ENCODE measurements around the gene RIMKLA.

RIMKLA gene

DNA sequence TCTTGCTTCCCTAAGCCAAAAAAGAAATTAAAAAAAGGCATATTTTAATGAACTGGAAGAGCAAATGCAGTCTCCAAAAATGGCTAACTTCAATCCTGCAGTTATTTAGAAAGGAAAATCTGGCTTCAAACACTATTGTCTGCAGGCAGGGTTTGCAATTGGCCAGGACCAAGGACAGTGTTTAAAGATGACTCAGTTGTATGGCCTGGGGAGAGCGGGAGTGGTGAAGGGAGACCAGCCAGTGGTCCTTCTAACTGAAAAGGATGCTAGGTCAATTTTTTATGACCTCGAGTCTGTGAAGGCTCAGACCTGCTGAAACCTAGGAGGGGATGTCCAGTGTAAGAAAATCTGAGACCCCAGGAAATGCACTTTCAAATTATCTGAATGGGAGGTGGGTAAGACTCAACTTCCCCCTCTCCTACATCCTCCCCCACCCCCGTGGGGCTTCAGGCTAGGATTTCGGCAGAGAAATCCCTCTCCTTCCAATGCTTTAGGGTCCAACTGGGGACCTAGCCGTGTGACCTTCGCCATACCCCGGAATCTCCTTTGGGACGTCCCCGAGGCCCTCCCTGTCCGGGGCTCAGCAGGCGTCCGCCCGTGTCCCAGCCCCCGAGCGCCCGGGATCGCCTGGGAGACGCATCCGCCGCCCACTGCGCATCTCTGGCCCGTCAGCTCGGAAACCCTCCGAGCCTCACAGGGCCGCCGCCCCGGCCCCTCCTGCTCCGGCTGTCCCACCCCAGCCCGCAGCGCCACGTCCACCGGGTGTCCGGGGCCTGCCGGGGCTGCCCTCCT, 602 bp upstream of the RIMKLA start:
- DNase-seq = peak; percentile 52

GRCh38 chr1:42381280-42381673, 685 bp downstream of the RIMKLA start:
- DNase-seq = no peak

- DNase-seq = peak; percentile 18
Measured at GRCh38 chr1:42385283-42385682, 4.7 kb downstream of the RIMKLA start.

GRCh38 chr1:42386051-42386450, 5.5 kb downstream of the RIMKLA start:
- no peak for DNase-seq

DNA sequence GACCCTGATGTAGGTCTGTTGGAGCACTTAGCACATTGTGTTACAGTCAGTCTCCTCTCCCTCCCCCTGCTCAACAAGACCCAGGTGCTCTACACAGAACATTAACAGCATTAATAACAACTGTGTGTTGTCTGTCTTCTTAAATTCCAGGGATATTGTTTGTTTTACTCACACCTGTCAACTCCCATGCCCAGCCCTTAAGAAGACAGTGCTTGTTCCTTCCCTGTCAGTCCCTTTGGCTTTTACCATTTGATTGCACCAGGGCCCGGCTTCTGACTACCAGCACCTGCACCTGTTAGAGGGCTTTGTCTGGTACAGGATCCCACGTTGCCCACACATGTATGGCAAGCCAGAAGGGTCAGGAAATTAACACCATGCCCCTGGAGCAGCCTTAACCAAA, 11.7 kb downstream of the RIMKLA start:
- no peak for DNase-seq

- DNase-seq = no peak
Measured at GRCh38 chr1:42392967-42393848, 12.6 kb downstream of the RIMKLA start.

- no peak for DNase-seq
Measured at GRCh38 chr1:42399315-42400100, 18.9 kb downstream of the RIMKLA start.

GRCh38 chr1:42403880-42404400, 23.3 kb downstream of the RIMKLA start:
- DNase-seq = peak; percentile 19

DNA sequence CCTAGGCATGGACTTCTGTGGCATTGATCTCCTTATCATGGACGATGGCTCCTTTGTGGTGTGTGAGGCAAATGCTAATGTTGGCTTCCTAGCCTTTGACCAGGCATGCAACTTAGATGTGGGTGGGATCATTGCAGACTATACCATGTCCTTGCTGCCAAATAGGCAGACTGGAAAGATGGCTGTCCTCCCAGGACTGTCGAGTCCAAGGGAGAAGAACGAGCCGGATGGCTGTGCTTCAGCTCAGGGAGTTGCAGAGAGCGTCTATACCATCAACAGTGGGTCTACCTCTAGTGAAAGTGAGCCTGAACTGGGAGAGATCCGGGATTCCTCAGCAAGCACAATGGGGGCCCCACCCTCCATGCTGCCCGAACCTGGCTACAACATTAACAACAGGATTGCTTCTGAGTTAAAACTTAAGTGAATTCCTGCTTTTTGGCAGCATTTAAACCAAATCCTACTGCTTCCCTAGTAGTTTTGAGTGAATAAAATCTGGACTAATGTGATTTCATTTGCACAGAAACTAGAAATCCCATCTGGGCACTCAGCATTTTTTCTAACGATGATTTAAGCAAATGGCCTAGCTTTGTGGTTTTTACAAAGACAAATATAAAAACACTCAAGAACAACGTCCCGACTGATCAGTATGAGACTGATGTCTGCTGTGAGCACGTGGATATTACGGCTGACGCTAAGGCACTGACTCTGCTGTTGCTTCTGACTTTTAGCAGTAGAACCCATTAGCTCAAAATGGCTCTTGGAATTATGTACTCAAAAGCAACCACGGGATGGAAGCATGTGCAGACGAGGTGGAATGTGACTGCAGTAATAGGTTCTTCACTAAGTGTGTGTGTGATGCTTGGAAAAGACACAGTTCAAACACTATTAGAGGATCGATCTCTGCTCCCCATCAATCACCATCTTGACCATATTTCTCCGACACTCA, 34.2 kb downstream of the RIMKLA start:
- no peak for DNase-seq

DNA sequence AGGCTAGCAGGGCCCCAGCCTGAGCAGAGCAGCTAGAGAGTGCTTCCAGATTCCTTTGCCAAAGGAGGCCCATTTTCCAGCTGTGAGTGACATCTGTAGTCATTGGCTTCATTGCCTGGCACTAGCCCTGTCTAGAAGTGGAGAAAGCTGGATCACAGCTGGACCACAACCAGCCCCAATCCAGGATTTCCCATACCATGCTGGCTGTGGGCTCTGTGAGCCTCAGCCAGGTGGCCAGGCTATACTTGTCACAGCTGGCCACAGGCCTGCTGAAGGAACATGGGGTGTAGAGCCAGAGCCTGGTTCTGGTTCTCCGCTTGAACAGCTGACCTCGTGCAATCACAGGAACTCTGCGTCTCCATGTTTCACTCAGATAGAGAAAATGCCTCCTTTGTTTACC, 36.6 kb downstream of the RIMKLA start:
- no peak for DNase-seq

- DNase-seq = no peak
Measured at GRCh38 chr1:42418516-42418915, 37.9 kb downstream of the RIMKLA start.

- no peak for DNase-seq
Measured at GRCh38 chr1:42419126-42419821, 38.7 kb downstream of the RIMKLA start.

GRCh38 chr1:42420121-42420520, 39.5 kb downstream of the RIMKLA start:
- DNase-seq = no peak

GRCh38 chr1:42420911-42421585, 40.5 kb downstream of the RIMKLA start:
- peak; percentile 29 for DNase-seq

- no peak for DNase-seq
Measured at GRCh38 chr1:42422737-42423136, 42.1 kb downstream of the RIMKLA start.

DNA sequence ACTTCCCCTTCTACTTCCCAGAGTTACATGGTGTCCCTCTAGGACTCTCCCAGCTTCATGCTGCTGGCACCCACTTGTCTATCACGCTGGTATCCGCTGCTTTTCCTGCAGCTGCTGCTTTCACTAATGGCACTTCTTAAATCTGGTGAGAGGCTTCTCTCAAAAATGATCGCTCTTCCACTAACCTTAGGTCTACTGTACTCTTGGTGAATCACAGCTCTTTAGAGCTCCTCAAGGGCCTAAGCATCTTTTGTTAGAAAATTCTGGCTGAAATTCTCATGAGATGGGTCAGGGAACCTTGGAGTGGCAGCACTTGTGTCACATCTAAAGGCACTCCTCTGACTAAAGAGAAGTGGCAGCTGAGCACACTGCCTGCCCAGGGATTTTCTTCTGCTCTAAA, 43.1 kb downstream of the RIMKLA start:
- no peak for DNase-seq

DNA sequence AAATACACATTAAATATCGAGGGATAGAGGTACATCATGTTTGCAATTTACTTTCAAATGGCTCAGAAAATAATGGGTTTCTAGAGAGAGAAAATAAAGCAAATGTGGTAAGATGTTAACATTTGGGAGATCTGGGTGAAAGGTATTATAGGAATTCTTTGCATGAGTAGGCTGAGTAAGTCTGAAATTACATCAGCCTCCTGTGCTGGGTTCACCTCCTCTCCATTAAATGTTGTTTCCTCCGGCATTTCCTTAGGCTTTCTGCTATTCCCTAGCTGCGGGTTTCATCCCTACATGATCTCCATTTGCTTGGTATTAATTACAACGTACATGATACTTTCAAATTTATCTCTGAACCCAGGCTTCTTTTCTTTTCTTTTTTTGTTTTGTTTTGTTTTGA, 43.6 kb downstream of the RIMKLA start:
- DNase-seq = no peak

- DNase-seq = no peak
Measured at GRCh38 chr1:42427240-42427639, 46.6 kb downstream of the RIMKLA start.

DNA sequence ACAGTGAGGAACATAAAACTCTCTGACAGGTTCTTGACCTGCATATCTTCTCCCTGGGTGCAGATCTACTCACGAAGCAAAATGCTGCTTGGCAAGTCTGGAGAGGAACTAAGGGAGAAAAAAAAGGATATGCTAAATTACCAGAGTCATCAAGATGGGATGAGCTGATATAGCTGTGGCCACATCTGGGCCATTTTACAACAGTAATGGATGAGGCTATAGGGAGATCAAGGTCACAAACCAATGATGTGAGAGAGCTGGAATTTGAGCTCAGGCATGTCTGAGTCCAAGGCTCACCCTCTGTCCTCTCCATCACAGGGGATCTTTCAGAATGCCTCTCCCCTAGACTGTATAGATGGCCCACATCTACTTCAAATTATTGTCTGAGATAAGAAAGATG, 49.0 kb downstream of the RIMKLA start:
- no peak for DNase-seq

- DNase-seq = no peak
Measured at GRCh38 chr1:42430286-42431135, 49.9 kb downstream of the RIMKLA start.
